Measurements from ENCODE around the gene KPNA4. TPM values are rescaled to one million over a fixed set of nuclear protein-coding genes. Genes with fewer than 3 reads are reported as not detected.

KPNA4 gene, protein sequence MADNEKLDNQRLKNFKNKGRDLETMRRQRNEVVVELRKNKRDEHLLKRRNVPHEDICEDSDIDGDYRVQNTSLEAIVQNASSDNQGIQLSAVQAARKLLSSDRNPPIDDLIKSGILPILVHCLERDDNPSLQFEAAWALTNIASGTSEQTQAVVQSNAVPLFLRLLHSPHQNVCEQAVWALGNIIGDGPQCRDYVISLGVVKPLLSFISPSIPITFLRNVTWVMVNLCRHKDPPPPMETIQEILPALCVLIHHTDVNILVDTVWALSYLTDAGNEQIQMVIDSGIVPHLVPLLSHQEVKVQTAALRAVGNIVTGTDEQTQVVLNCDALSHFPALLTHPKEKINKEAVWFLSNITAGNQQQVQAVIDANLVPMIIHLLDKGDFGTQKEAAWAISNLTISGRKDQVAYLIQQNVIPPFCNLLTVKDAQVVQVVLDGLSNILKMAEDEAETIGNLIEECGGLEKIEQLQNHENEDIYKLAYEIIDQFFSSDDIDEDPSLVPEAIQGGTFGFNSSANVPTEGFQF
- total RNA-seq, result 10 to 100 TPM; 21.7 to 29.6 TPM

DNA sequence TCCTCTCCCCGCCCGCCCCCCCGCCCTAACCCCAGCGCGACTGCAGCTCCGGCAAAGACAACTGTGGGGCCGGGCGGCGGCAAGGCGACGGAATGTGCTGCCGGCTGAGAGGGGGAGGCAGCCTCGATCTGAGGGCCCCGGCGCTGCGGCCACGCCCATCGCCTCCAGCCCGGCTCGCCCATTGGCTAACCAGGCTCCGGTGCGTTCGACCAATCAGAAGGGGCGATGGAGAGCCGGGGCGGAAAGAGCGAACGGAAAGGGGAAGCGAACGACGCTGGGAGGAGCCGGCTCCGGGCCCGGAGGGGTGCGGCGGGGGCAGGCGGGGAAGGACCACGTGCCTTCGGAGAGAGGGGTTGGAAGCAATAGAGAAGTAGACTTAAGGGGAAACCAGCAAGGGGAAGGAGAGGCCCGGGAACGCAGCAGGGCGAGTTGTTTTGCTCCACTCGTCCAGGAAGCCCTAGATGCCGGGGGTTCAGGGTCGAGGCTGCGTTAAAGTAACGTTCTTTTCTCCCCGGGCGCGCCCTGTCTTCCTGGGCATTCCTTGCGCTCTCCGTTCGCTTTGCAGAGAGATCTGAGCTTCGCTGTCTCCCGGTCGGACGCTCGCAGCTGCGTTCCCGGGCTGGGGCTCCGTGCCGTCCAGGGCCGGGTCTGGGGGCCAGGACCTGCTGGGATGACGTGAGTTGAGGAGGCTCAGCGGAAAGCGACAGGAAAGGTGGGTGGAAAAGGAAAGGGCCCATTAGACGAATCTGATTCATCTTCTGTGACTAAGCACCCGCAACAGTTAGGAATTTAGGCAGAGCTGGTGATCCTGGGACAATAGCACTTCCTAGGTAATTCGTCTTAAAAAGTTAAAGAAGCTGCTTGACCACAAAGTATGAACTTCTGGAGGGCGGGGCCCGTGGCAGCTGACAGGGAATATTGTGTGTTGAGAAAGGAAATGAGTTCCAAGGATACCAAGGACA, at the start of gene KPNA4:
Gene KPNA4, minus strand, starts transcription at position 130 of the 962 bp plus-strand sequence. CDS start 289 bp downstream, outside the sequence.

DNA sequence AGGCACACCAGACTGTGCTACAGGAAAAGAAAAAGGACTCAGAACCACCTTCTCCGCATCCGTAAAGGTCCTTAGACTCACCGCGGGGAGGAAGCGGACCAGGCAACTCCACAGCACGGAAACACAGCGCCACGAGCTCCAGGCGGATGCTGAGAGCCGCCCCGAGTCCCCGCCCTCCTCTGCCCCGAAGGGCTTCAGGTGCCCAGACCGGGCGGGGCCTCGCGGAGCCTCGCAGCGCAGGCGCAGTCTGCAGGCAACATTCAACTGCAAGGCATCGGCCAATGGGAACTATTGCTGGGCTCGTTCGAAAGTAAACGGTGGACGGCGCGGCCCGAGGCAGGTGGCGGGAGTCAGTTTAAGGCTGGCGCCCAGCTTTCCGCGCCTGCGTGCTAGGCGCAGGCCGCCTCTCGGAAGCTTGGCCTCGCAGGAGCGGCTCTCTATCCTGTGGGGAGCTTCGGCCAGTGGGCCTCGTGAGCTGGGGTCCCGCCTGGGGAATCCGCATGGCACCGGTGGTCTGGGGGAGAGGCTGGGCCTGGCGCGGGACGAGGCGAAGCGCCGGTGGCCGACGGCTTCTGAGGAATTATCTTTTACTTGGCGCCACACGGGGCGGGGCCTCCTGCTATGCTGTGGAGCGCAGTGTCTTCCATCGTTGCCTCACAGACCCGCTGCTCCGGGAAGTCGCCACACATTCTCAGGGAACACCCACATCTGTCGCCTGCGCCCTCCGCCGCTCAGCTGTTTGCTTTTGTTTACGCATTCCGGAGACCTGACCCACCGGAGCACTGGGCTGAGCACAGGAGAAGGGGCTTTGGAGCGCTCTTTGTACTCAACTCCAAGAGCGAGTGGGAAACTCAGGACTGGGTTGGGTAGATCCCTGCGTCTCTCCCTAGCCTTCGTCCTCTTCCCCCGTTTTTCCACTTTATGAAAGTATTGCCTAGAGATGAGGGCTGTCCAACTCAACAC, 115.5 kb downstream of the KPNA4 start, which contains the start of gene TRIM59:
Gene TRIM59, minus strand, starts transcription at position 151 of the 963 bp plus-strand sequence. CDS start 10,603 bp downstream, outside the sequence.

Small RNA genes within 50 kb of the gene (small RNA-seq; reads per million reads assigned to genes)
- 0 to 0.09 reads per million in 2 donors for gene RNU7-136P

Other genes starting within 250 kb of the KPNA4 start
- gene IFT80, start 166.3 kb downstream of the KPNA4 start, total RNA-seq, result 10 to 100 TPM; 24.0 to 31.7 TPM
- 10 to 100 TPM; 53.3 to 91.9 TPM for gene SMC4, start 165.9 kb downstream of the KPNA4 start, total RNA-seq
- 10 to 100 TPM in 1 of 2 donors, 1 to 10 TPM in 1; 4.8 to 19.3 TPM for gene TRIM59, start 115.8 kb downstream of the KPNA4 start, total RNA-seq
- gene ARL14, start 111.6 kb upstream of the KPNA4 start, total RNA-seq, result not detected
- 1 to 10 TPM; 4.5 to 7.3 TPM for gene PPM1L, start 190.7 kb upstream of the KPNA4 start, total RNA-seq

Measured in melanocyte of skin (primary cell).